Frontal cortex (tissue), 4 donors: Measurements from ENCODE around the gene PDE6G. TPM values are rescaled to one million over a fixed set of nuclear protein-coding genes. Genes with fewer than 3 reads are reported as not detected.
"Not testable (repeated sequence)": the region's sequence is repeated elsewhere in the genome, so short reads cannot be mapped to it uniquely, and the experiment has no call there.

Experiments used
- DNase-seq, 2 donors: peaks; one replicate each; pipeline ENCODE4 v3.0.0; 2012; ENCODE audit warnings: low spot score in 2 of 2
- FAIRE-seq: peaks from 2 replicates; lab custom pipeline; 2012; peaks lifted over from hg19 to GRCh38; lab: Jason Lieb, UNC
- total RNA-seq: library from RNA; depleted of rRNA; stranded (reverse); fragments of >200 nt; gene quantifications from one replicate; pipeline ENCODE4 v1.2.3, GENCODE V29; 2014
- donor health status: control.
- donor health status: control.
- donor health status: control.

PDE6G gene
- total RNA-seq, 1 donor from 2014 or later = not detected

DNA sequence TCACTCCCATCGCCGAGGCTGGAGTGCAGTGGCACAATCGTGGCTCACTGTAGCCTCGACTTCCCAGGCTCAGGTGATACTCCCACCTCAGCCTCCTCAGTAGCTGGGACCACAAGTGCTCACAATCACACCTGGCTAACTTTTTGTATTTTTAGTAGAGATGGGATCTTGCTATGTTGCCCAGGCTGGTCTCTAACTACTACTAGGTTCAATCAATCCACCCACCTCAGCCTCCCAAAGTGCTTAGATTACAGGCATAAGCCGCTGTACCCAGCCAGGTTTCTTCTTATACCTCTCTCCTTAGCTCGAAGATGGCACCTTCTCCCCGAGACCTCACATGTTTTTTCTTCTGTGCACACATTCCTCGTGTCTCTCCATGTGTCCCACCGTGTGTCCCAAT, 16.3 kb downstream of the PDE6G start:
- DNase-seq = no peak
- no peak for FAIRE-seq

GRCh38 chr17:81638683-81639082, 17.7 kb downstream of the PDE6G start:
- no peak for DNase-seq
- FAIRE-seq = no peak

GRCh38 chr17:81636505-81637288, 19.6 kb downstream of the PDE6G start, which contains the start of the genes NPLOC4 and TSPAN10:
Gene NPLOC4 (minus strand): TSS chr17:81637112. CDS start chr17:81636930, 182 bp downstream.
Gene TSPAN10 (plus strand): TSS chr17:81637196. CDS start chr17:81642413, 5,217 bp downstream.
- no peak for FAIRE-seq
- DNase-seq = peak; percentile 95

- DNase-seq = no peak
- no peak for FAIRE-seq
These were observed 20.3 kb downstream of the PDE6G start for GRCh38 chr17:81635973-81636504.

- FAIRE-seq (no peak), DNase-seq (no peak)
These were observed 20.9 kb downstream of the PDE6G start for GRCh38 chr17:81635431-81635830.

DNA sequence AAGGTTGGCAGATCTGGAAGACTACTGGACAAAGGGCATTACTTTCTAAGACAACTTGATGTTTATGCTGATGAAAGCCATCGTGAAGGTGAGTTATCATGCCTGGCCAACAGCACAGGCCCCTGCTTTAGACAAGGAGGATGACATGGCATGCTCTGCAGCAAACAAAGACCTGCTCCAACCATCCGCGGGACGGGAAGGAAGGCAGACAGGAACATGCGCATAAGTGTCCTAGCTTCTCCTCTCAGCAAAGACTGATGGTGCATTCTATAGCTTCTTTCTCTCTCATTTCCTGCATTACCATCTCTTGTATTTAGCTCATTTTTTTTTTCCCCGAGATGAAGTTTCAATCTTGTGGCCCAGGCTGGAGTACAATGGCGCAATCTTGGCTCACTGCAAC, 24.9 kb downstream of the PDE6G start:
- FAIRE-seq = no peak

GRCh38 chr17:81630274-81630673, 26.1 kb downstream of the PDE6G start:
- FAIRE-seq (no peak), DNase-seq (no peak)

More for the DNA sequence above, 24.9 kb downstream of the PDE6G start:
- no peak for DNase-seq

- FAIRE-seq = no peak
- no peak for DNase-seq
These were observed 34.7 kb downstream of the PDE6G start for GRCh38 chr17:81621494-81622130.

GRCh38 chr17:81618307-81618706, 38.0 kb downstream of the PDE6G start:
- not testable (repeated sequence) for FAIRE-seq, DNase-seq

- FAIRE-seq = no peak
- no peak for DNase-seq
These were observed 39.5 kb downstream of the PDE6G start for GRCh38 chr17:81616877-81617276.

DNA sequence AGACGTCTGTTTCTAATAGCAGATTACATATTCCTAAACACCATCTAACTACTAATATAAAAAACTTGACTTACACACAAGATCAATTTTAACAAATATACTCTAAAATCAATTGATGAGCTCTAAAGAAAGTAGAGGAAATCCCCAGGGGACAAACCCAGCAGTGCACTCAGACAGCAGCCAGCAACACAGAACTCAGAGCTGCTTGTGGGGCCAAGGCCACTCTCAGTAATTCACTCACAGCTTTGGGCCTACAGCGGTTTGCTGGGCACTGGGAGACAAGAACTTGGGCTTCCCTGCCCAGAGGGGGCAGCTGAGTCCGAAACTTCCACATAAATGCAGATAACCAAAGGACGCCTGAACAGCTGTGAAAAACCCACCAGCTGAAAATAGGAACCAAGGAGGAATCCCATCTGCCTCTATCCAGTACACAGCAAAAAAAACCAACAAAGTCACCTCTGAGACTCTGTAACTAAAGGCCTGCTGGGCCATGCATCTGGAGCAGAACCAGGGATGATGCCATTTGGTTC, 40.9 kb downstream of the PDE6G start:
- FAIRE-seq = no peak
- no peak for DNase-seq

- DNase-seq (no peak), FAIRE-seq (no peak)
These were observed 44.0 kb downstream of the PDE6G start for GRCh38 chr17:81612172-81612970.

DNA sequence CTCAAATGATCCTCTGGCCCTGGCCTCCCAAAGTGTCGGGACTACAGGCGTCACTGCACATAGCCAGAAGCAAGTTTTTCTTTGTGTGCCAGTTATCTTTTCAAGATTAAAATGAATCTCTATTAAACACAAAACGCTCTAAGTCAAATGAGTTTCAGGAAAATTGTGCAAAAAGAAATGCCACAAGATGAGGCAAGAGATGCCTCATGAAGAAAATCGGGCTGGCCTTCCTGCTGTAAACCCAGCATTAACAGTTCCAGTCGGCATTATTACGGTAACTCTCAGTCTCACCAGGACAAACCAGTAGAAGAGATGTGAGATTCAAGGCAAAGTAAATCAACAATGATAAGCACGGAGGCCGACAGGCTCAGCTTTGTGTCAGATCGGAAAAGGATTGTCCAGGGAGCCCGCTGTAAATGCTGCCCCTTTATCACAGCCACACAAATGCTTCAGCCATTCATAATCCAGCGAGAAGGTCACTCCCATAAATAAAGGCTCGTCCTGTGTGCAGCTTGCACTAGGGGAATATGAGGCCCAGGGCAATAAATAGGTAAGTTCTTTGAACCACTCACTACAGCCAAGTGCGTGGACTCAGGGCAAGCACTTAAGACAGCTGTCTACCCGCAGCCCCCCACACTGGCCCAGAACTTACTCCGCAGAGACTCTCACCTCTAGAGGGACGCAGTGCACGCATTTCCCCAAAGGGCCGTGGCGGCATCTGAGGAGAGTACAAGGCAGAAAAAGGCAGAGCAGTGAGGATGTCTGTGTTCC, 46.6 kb downstream of the PDE6G start:
- DNase-seq (no peak), FAIRE-seq (no peak)

DNA sequence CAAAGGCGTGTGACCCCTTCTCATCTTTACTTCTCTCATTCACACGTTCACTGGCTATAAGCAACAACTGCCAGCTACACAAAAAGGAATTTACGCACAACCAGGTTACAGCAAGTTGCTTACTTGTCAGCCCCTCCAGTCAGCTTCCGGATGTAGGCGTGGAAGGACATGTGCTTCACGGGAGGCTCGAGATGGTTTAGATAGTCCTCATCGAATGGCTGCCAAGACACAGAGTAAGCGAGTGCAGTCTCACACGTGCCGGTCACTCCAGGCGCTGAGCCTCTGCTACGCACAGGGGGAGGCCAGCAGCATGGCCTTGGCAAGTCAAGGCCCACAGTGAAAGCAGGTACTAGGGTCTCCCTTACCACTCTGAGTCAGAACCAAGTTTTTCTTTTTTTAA, 47.7 kb downstream of the PDE6G start:
- no peak for DNase-seq
- no peak for FAIRE-seq

GRCh38 chr17:81608082-81608481, 48.3 kb downstream of the PDE6G start:
- no peak for FAIRE-seq

DNA sequence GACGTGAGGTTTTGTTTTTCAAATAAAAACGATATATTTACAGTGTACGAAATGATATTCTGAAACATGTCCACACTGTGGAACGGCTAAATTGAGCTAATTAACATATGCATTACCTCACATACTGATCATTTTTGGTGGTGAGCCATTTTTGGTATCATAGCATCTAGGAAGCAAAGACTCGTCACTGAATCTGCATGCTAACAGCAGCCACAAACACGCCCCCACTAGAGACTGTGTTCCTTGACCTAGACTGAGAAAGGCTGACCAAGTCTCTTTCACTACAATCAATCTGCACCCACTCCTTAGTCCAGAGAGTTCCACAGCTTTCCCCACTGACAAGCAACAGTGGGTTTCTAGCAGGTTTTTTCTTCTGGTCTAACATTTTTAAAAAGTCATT, 48.9 kb downstream of the PDE6G start:
- FAIRE-seq (no peak), DNase-seq (no peak)

More at GRCh38 chr17:81608082-81608481, 48.3 kb downstream of the PDE6G start:
- DNase-seq = no peak

- DNase-seq (no peak), FAIRE-seq (no peak)
These were observed 52.3 kb downstream of the PDE6G start for GRCh38 chr17:81603846-81604610.

GRCh38 chr17:81601525-81602120, 54.7 kb downstream of the PDE6G start:
- DNase-seq (peak in 1 of 2 donors; percentile 66), FAIRE-seq (no peak)
